ENCODE results near the gene GLIS1.

Gene GLIS1

DNA sequence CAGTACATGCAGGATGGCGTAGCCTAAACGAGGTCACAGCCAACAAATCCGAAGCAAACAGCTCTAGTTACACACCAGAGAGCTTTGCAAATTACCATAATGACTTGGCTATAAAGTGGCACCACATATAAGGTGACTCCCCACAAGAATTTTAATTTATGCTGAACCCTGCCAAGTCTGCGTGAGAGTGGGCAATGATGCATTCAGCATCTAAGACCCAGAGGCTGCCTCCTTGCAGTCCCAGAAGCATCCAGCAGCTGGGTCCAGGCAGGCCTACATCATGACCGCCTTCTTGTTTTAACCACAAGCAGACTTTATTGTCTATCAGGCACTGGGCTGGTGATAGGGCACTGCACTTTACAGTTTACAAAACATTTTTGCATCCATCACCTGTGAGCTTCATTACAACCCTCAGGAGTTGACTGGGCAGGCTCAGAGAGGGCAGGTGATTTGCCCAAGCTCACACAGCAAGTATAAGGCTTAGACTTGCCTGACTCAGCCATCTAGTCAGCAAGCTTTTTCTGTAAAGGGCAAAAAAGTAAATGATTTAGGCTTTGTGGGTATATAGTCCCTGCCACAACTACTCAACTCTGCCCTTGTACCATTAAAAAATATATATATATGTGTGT lies 134.6 kb downstream of the GLIS1 start:
- ATAC-seq (ENCODE audit: insufficient read depth, low read depth) (no peak), DNase-seq (no peak)
- H2AFZ ChIP-seq (ENCODE audit: low read depth, low read length), result no peak overlapping the region
- H3K27ac ChIP-seq (ENCODE audit: low read length), result no peak overlapping the region
- H3K4me3 ChIP-seq (ENCODE audit: low read depth in 1 of 2, low read length in 2 of 2), result no peak overlapping the region
- TF ChIP-seq, protein P1, sequence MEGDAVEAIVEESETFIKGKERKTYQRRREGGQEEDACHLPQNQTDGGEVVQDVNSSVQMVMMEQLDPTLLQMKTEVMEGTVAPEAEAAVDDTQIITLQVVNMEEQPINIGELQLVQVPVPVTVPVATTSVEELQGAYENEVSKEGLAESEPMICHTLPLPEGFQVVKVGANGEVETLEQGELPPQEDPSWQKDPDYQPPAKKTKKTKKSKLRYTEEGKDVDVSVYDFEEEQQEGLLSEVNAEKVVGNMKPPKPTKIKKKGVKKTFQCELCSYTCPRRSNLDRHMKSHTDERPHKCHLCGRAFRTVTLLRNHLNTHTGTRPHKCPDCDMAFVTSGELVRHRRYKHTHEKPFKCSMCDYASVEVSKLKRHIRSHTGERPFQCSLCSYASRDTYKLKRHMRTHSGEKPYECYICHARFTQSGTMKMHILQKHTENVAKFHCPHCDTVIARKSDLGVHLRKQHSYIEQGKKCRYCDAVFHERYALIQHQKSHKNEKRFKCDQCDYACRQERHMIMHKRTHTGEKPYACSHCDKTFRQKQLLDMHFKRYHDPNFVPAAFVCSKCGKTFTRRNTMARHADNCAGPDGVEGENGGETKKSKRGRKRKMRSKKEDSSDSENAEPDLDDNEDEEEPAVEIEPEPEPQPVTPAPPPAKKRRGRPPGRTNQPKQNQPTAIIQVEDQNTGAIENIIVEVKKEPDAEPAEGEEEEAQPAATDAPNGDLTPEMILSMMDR (IDR thresholded peaks at IDR 0.05; ENCODE audit: borderline replicate concordance, extremely low read depth, low read length, poor library complexity, severe bottlenecking), result no peak
- TF ChIP-seq EZH2 (IDR thresholded peaks at IDR 0.05; ENCODE audit: borderline replicate concordance, low read depth, low read length, severe bottlenecking), result no peak
- no peaks in the 10 kb centered on the region for H3K4me1 ChIP-seq (ENCODE audit: insufficient read depth, low read length)
- no peaks in the 10 kb centered on the region for H3K79me2 ChIP-seq (ENCODE audit: insufficient read depth, low read length)
- H4K20me1 ChIP-seq (ENCODE audit: insufficient read depth, low read length), result peaks cover 3% of the 10 kb centered on the region; the same call in 1 of the 2 replicates
- no peak overlapping the region for H3K9ac ChIP-seq (ENCODE audit: low read depth, low read length)
- no peaks in the 10 kb centered on the region for H3K9me3 ChIP-seq (ENCODE audit: insufficient read depth, low read length, severe bottlenecking)
- H3K4me2 ChIP-seq (ENCODE audit: insufficient read depth, low read length), result no peak overlapping the region
- H3K36me3 ChIP-seq (ENCODE audit: insufficient read depth, low read length), result no peaks in the 10 kb centered on the region
- no peaks in the 10 kb centered on the region for H3K27me3 ChIP-seq (ENCODE audit: insufficient read depth, low read length, poor library complexity)

DNA sequence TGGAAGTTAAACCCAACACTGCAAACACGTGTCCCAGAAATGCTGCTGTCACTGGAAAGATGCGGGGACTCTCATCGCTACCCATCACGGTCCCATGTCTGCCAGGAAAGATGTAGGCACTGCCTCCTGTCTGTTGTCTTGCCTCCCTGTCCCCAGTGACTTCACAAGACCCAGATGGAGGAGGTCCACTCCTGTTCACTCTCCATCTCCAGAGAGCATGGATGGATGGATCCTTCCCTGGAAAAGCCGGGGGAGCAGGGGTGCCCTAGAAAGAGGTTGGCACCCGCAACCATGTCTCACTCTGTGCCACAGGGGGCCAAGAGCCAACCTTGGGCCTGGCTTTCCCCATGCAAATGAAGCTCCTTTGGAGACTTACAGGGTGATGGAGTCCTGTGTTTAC lies 135.5 kb downstream of the GLIS1 start:
- Histone ChIP-seq H3K4me3 (ENCODE audit: low read depth in 1 of 2, low read length in 2 of 2) (no peak overlapping the region), H3K9ac (ENCODE audit: low read depth, low read length) (no peak overlapping the region), H3K9me3 (ENCODE audit: insufficient read depth, low read length, severe bottlenecking) (no peaks in the 10 kb centered on the region), H3K79me2 (ENCODE audit: insufficient read depth, low read length) (no peaks in the 10 kb centered on the region), H2AFZ (ENCODE audit: low read depth, low read length) (no peak overlapping the region), H3K27me3 (ENCODE audit: insufficient read depth, low read length, poor library complexity) (no peaks in the 10 kb centered on the region), H3K4me2 (ENCODE audit: insufficient read depth, low read length) (no peak overlapping the region), H3K27ac (ENCODE audit: low read length) (no peak overlapping the region), H3K4me1 (ENCODE audit: insufficient read depth, low read length) (no peaks in the 10 kb centered on the region), H4K20me1 (ENCODE audit: insufficient read depth, low read length) (peaks cover 3% of the 10 kb centered on the region; the same call in 1 of the 2 replicates), H3K36me3 (ENCODE audit: insufficient read depth, low read length) (no peaks in the 10 kb centered on the region)
- TF ChIP-seq, protein P1 (IDR thresholded peaks at IDR 0.05; ENCODE audit: borderline replicate concordance, extremely low read depth, low read length, poor library complexity, severe bottlenecking), result no peak
- TF ChIP-seq EZH2 (IDR thresholded peaks at IDR 0.05; ENCODE audit: borderline replicate concordance, low read depth, low read length, severe bottlenecking), result no peak
- no peak for DNase-seq
- no peak for ATAC-seq (ENCODE audit: insufficient read depth, low read depth)

DNA sequence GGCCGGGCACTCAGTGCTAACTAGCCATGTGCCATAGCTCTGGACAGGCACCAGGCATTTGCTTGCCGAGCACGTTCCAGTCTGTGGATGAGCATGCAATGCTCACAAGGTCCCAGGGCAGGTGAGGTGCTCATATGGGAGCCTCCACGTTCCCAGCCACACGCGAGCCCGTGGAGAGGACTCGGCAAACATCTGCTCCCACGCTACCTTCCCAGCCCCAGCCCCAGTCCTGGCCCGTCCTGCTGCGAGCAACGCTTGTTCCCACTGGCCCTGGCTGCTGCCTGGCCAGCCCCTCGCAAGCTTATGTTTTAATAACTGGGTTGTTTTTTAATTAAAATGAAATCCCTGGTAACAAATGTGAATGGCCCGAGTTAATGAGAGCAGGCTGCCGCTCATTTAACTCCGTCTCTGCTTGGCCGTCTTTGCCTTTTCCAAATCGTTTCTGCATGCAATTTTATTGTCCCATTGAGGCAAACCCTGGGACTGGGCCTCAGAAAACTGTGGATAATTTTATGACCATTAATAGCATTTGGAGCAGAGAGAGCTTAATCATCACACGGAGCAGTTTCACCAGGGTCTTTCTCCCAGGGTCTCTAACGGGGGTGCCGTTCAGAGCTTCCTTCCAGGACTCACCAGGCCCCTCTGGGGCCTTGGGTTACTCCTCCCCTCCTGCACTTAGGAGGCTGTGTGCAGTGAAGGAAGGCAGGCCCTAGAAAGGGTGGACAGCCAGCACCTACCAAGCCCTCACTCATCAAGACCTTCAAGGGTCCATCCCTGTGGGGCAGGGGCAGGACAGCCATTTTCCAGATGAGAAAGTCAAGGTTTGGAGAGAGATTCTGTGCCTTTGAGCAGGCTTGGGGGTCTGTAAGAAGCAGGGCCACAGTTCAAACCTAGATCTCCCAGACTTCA lies 136.8 kb downstream of the GLIS1 start:
- Histone ChIP-seq H3K4me1 (ENCODE audit: insufficient read depth, low read length) (no peaks in the 10 kb centered on the region), H3K9ac (ENCODE audit: low read depth, low read length) (no peak overlapping the region), H3K9me3 (ENCODE audit: insufficient read depth, low read length, severe bottlenecking) (no peaks in the 10 kb centered on the region), H3K4me3 (ENCODE audit: low read depth in 1 of 2, low read length in 2 of 2) (no peak overlapping the region), H3K27me3 (ENCODE audit: insufficient read depth, low read length, poor library complexity) (no peaks in the 10 kb centered on the region), H3K27ac (ENCODE audit: low read length) (no peak overlapping the region), H2AFZ (ENCODE audit: low read depth, low read length) (no peak overlapping the region), H3K79me2 (ENCODE audit: insufficient read depth, low read length) (no peaks in the 10 kb centered on the region), H4K20me1 (ENCODE audit: insufficient read depth, low read length) (peaks cover 3% of the 10 kb centered on the region; the same call in 1 of the 2 replicates), H3K4me2 (ENCODE audit: insufficient read depth, low read length) (no peak overlapping the region), H3K36me3 (ENCODE audit: insufficient read depth, low read length) (no peaks in the 10 kb centered on the region)
- TF ChIP-seq, protein P1 (IDR thresholded peaks at IDR 0.05; ENCODE audit: borderline replicate concordance, extremely low read depth, low read length, poor library complexity, severe bottlenecking), result no peak
- no peak for TF ChIP-seq EZH2 (IDR thresholded peaks at IDR 0.05; ENCODE audit: borderline replicate concordance, low read depth, low read length, severe bottlenecking)
- no peak for ATAC-seq (ENCODE audit: insufficient read depth, low read depth)
- DNase-seq, result no peak

All from DND-41 (cell line).